Stimulated activated CD8-positive, alpha-beta memory T cell treated with anti-CD3 and anti-CD28 coated beads, Interleukin-15, amount 100 ng/mL, for 24 hours (primary cell): ENCODE measurements around the gene RANBP3L.
"Not testable (repeated sequence)": the region's sequence is repeated elsewhere in the genome, so short reads cannot be mapped to it uniquely, and the experiment has no call there.

Experiments used
- DNase-seq: peaks from one replicate; pipeline ENCODE4 v3.0.0-alpha.2; 2020; ENCODE audit warnings: low read depth

The RANBP3L gene

DNA sequence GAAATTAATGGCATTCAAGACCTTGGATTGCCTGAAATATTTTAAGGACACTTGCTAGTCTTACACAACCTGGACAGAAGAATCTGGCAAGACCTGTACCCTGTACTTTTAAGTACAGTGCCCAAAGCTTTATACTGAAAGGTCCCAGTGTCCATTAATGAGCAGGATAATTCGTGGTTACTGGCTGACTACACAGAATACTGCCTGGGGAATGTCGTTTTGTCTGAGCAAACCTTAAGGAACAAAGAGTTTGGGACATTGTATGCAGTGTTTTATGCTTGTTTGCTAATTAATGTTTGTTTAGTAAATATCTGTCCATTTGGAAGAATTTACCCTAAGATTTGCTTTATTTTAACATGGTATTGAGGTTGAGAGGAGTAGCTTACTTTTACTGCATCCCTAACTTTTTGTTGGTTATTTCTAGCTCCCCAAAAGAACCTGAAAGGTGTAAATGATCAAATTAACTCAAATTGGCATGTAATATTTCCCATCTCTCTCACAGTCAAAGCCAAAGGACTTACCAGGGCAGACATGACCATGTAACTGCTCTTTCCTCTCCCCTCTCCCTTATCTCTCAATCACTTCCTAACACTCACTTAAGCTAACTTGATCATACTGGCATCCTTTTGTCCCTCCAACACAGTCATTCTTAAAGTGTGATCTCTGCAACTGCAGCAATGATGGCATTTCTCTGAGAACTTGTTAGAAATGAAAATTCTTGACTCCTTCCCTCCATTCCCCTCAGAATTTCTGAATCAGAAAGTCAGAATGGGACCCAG is 15.7 kb downstream of the RANBP3L start:
- DNase-seq = no peak

GRCh38 chr5:36283775-36284174 is 17.9 kb downstream of the RANBP3L start:
- DNase-seq = not testable (repeated sequence)

GRCh38 chr5:36281626-36282025 is 20.1 kb downstream of the RANBP3L start:
- no peak for DNase-seq

DNA sequence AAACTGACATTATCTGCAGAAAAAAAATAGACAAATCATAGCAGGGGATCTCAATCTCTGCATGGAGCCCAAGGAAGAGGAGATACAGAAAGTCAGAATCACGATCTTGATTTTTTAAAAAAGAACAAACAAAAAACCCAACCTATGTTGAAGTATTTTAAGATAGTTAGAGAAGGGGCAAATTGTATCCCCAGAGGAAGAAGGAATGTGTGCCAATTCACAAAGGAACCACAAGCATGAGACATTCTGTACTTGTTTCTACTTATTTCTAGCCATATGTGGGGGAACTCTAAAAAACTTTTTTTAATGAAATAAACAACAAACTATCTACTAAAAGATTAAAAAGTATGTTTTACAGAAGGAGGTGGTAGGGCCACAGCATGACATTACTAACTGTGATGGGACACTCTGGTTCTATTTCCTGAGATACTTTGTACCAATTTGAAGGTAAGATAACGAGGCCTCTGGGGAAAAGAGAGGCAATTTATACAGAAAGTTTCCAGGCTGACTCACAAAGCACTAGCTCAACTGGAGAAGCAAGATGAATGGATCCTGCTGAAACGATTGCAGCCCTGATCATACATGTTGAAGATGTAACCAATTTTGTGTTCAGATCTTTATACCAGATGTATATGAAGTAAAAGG is 22.5 kb downstream of the RANBP3L start:
- no peak for DNase-seq

DNA sequence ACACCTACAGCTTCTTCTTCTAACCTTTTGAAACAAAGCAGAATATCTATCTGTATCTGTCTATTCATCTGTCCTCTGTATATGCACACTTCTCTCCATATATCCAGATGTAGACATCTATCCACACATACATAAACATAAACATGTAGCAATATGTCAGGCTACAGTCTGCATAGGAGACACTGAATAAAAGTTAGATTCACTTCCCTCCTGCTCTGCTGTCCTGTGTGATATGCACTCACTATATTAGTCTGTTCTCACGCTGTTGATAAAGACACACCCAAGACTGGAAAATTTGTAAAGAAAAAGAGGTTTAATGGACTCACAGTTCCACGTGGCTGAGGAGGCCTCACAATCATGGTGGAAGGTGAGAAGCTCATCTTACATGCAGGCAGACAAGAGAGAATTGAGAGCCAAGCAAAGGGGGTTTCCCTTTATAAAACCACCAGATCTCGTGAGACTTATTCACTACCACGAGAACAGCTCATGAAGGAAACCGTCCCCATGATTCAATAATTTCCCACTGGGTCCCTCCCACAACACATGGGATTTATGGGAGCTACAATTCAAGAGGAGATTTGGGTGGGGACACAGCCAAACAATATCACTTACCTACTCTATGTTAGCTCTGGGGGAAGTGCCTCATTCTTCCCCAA is 24.1 kb downstream of the RANBP3L start:
- DNase-seq = no peak

DNA sequence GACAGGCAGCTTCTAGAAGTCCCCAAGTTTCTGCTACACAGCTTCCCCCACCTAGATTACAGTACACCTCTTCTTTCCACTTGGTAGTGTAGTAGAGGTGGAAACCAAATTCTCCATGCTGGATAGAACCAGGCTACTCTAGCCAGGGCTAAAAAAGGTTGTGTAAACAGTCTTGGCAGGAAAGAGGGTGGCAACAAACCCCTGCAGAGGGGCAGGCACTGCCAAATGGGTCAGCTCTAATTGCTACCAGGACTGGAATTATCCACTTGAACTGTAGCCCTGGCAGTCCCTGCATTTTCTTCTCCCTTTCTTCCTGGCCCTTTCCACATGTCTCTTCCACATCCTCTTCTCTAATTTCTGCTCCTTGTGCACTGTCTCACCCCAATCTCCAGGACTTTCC is 24.8 kb downstream of the RANBP3L start:
- DNase-seq = no peak

GRCh38 chr5:36273809-36274526 is 27.7 kb downstream of the RANBP3L start:
- DNase-seq = no peak

GRCh38 chr5:36272136-36272690 is 29.5 kb downstream of the RANBP3L start:
- DNase-seq = no peak

DNA sequence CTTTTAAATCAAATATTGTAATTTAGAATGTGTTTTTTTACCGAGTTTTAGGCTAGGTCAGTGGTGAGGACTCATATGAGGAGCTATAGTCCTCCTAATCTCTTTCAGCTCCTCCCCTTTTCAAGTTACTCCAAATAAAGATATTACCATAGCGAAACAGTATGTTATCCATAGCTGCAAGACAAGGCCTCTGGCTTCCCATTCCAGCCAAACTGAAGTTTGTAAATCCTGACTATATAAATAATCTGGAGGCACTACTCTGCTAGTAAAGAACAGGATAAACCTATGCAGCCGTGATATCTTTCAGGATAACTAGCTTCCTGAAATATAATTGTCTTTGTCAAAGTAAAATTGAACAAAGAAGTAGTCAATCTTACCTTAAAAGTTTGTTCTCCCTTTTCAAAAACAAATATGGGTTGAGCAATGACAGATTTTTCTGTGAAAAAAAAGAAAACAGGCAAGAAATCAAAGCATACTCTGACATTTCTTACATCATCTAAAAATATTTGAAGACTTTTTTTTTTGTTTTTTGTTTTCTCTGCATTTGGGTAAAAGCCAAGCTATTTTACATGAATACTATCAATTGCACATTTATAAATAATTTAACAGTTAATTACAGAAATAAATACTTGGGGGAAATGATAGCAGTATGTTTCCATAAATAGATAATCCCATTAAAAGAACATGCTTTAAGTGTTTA is 30.7 kb downstream of the RANBP3L start:
- DNase-seq = no peak

DNA sequence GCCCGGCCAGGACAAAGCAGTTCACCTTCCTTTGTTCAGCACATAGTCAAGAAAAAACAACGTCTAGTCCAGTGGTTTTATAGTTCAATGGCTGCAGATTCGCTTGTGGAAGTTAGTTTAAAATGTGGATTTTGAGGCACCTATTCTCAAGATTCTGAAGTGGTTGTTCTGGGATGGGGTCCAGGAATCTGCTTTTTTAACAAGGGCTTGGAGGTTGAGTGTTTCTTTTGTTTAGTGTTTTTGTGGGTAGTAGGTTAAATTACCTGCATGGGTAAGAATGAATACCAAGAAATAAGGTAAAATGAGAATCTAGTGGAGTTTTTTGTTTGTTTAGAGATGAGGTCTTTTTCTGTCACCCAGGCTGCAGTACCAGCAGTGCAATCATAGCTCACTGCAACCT is 31.5 kb downstream of the RANBP3L start:
- DNase-seq = no peak

- no peak for DNase-seq
Measured at GRCh38 chr5:36269478-36269877, 32.2 kb downstream of the RANBP3L start.

DNA sequence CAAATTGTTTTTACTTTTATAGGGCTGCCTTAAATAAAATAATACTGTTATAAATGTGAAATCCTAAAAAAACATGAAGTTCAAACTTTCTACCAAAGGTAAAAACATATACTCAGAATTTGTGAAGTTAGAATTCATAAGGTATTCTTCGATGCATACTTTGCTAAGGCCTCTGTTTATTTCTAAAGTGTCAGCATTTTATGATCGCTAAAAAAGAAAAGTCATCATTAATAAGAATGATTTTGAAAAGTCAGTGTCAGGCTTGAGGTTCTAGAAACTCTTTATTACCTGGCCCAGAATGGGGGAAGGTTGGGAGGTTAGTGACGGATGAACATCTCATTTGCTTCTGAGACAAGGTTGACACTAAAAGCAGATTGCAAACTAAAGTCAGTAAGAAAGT is 33.8 kb downstream of the RANBP3L start:
- DNase-seq = no peak

DNA sequence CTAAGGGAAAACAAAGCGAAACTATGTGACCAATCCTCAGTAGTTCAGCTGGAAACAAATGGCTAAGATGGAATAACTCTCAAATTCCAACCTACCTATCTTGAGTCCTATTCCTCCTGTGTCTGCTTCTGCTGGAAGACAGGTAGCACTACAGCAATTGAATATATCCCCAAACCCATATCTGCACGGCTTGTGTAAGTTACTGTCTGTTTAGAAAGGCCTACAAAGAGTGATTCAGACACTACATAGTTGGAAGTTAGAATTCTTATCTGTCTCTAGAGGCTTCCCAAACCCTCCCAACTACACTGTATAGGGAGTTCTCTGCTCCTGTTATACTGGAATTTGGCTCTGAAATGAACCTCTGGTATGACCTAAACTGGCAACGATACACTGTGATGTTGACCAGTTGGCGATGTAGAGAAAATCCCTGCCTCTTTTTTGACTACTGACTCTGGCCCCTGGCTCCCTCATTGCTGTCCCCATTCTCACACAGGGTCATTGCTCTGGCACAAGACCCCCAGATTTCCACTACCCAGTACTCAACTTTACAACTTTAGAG is 37.4 kb downstream of the RANBP3L start:
- no peak for DNase-seq

DNA sequence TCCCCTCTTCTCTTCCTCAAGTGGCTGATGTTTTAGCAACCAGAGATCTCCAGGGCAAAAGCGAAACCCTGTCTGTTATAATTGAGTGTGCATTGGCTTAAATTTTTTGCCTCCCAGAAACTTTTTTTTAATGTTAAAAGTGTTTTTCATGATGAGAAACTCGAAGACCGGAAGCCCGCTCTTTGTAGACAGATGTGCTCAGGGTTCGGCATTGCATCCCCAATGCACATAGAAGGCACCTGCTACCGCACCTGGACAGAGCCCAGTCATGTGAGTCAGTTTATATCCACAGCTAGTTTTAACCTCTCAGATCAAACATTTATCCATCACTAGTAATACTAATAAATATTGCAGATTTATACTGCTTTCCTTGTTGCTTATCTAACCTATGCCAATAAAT is 40.5 kb downstream of the RANBP3L start:
- DNase-seq = no peak

DNA sequence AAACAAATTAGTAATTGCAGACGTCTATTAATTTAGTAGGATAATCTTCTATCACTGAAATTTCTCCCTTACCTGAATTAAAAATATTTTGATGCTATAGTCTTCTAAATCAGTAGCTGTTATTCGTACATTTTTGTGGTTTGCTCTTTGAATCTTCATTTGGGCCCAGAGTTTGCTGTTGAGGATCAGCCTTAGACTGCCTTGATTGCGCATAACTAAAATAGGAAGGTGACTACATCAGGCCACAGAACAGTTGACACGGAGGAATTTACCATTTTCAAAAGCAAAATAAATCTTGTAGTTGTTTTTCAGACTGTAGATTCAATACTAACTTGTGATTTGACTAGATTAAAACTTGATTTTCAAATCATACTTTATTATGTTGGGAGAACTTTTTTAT is 48.1 kb downstream of the RANBP3L start:
- DNase-seq = no peak

DNA sequence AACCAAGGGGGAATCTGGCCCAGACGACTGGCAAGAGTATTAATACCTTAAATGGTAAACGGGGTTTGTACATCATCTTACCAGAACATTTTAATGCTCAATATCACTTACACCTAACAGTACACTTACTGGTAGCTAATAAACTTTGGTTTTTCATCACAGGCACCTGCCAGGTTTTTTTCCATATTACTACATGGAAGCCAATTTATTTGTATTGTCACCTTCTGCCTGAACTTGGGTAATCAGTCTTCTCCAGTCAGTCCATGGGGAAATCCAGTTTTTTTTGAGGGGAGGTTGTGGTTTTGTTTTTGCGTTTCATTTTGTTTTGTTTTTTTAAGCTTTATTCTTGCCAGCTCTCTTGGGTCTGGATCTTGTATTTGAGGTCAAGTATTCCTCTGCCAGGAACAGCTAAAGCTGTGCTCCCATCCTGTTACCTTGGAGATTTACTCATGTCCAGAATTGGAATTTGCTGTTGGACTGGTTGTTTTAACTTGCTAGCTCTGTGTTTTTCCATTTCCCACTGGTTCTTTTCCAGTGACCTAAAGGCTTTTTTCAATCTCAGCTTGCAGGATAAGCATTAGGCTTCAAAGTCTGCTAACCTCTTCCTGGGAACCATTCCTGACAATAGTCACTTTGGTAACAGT is 48.9 kb downstream of the RANBP3L start:
- DNase-seq = no peak

- no peak for DNase-seq
Measured at GRCh38 chr5:36251218-36251617, 50.5 kb downstream of the RANBP3L start.

DNA sequence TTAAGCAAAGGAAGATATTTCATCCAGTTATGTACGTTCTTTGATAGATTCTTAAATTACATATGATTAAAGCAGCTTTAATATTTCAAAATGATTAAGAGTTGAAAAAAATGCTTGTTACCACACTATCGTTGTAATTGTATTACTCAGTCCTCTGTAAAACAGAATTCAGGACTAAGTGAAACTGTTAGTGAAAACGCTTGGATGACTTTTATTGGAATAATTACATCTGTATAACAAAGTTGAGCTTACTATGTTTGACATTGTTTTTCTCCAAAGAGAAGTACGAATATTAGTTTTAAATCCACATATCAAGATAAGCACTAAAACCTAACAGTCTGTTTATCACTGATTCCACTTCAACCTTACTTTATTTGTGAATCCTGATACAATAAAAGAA is 51.3 kb downstream of the RANBP3L start:
- DNase-seq = no peak

DNA sequence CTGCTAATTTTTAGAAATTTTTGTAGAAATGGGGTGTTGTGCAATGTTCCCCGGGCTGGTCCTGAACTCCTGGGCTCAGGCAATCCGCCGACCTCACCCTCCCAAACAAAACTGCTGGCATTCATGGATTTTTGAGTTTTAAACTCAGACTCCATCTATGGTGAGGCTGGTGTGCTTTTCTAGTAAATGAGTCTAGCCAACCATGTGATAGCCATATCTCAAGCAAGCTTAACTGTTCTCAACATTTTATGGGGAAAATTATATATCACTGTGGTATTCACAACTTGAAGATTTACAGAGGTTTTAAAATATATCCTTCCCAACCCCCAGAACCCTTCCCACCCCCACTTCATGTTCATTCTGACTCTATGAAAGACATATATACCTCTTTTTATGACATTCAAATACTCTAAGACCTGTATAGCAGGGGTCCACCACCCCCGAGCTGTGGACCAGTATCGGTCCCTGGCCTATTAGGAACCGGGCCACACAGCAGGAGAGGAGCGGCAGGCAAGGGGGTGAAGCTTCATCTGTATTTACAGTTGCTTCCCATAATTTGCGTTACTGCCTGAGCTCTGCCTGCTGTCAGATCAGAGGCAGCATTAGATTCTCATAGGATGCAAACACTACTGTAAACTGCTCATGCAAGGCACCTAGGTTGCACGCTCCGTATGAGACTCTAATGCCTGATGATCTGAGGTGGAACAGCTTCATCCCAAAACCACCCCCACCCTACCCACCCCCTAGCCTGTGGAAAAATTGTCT is 55.5 kb downstream of the RANBP3L start:
- DNase-seq = no peak

DNA sequence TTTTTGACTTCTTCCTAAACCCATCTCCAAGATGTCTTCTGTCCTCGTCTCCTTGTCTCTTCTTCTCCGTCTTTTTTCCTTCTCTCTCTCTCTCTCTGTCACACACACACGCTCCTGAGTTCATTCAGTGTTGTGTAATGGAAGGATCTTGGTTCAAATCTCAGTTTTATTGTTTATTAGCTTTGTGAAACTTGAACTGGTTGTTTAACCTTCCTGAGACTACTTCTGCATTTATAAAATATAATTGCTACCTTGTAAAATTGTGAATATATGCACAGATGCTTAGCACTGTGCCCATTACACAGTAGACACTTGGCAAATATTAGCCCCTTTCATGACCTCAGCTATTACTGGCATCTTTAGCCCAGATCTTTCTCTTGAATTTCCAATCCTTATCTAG is 57.6 kb downstream of the RANBP3L start:
- DNase-seq = no peak
